Stimulated activated CD8-positive, alpha-beta memory T cell treated with anti-CD3 and anti-CD28 coated beads, Interleukin-15, amount 100 ng/mL, for 1 hour (primary cell): Measurements from ENCODE around the gene CCDC34.

Experiments used
- DNase-seq: peaks from one replicate; pipeline ENCODE4 v3.0.0-alpha.2; 2020; ENCODE audit warnings: low read depth

The CCDC34 gene

GRCh38 chr11:27362749-27363575 is at the start of gene CCDC34:
Gene CCDC34 (minus strand): TSS chr11:27363215. CDS start chr11:27363194, 21 bp downstream.
- peak; percentile 68 for DNase-seq

GRCh38 chr11:27412192-27412691 is 49.2 kb upstream of the CCDC34 start:
- DNase-seq, result no peak

- no peak for DNase-seq
Observed at GRCh38 chr11:27411328-27411727, 48.3 kb upstream of the CCDC34 start.

GRCh38 chr11:27410272-27410671 is 47.3 kb upstream of the CCDC34 start:
- no peak for DNase-seq

GRCh38 chr11:27409742-27410141 is 46.7 kb upstream of the CCDC34 start:
- no peak for DNase-seq

- DNase-seq, result no peak
Observed at GRCh38 chr11:27409049-27409448, 46.0 kb upstream of the CCDC34 start.

- no peak for DNase-seq
Observed at GRCh38 chr11:27408246-27408800, 45.3 kb upstream of the CCDC34 start.

- DNase-seq, result no peak
Observed at GRCh38 chr11:27406498-27407354, 43.7 kb upstream of the CCDC34 start.

GRCh38 chr11:27405134-27405533 is 42.1 kb upstream of the CCDC34 start:
- no peak for DNase-seq

- no peak for DNase-seq
Observed at GRCh38 chr11:27404427-27404826, 41.4 kb upstream of the CCDC34 start.

GRCh38 chr11:27403195-27403594 is 40.2 kb upstream of the CCDC34 start:
- DNase-seq, result no peak

GRCh38 chr11:27402450-27402849 is 39.4 kb upstream of the CCDC34 start:
- DNase-seq, result no peak

GRCh38 chr11:27401833-27402316 is 38.9 kb upstream of the CCDC34 start:
- DNase-seq, result no peak

GRCh38 chr11:27401280-27401832 is 38.3 kb upstream of the CCDC34 start:
- no peak for DNase-seq

- DNase-seq, result no peak
Observed at GRCh38 chr11:27398400-27398770, 35.4 kb upstream of the CCDC34 start.

GRCh38 chr11:27397624-27398399 is 34.8 kb upstream of the CCDC34 start:
- no peak for DNase-seq

GRCh38 chr11:27396259-27396839 is 33.3 kb upstream of the CCDC34 start:
- DNase-seq, result no peak

GRCh38 chr11:27395556-27396258 is 32.7 kb upstream of the CCDC34 start:
- no peak for DNase-seq

- no peak for DNase-seq
Observed at GRCh38 chr11:27394781-27395228, 31.8 kb upstream of the CCDC34 start.
